ENCODE data around the gene KDM1A. TPM values are rescaled to one million over a fixed set of nuclear protein-coding genes. Genes with fewer than 3 reads are reported as not detected.

KDM1A gene
- total and polyA plus RNA-seq, 10 of the 15 experiments (the other 5 are each of a cell fraction or from before 2014, with no cell fraction given): 39.2 to 118 (median 98.9) TPM

DNA sequence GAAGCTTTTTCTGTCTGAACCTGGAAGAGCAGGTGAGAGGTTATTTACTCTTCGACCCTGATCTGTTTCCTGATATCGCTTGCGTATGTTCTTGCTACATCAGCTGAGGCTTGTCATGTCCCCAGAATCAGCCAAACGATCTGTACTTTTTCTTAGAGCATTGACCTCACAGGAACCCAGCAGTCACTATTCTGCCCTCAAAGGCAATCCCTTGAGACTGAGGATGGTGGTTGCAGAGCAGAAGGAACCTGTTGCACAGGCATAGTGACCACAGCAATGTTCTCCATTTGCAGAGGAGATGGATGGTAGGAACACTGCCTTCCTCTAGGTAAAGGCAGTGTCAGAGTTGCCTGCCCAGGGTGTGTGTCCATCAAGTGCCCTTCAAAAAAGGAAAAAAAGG, 35.3 kb upstream of the KDM1A start:
- BruUV-seq (replicated peaks): no TSS peak
- ATAC-seq (no peak), FAIRE-seq (no peak), DNase-seq (ENCODE audit: low read depth, low spot score) (no peak)
- no peaks in the 10 kb centered on the region for H4K20me1 ChIP-seq (ENCODE audit: control insufficient read depth, insufficient read depth)
- no peaks in the 10 kb centered on the region for H3K27me3 ChIP-seq (replicated peaks in 1 of 2; ENCODE audit: control insufficient read depth in 2 of 2, insufficient read depth in 2 of 2, low read length in 1 of 2)
- no peaks in the 10 kb centered on the region for H3K9me3 ChIP-seq (replicated peaks; ENCODE audit: control insufficient read depth, insufficient read depth, low read length)
- no peak overlapping the region for H2AFZ ChIP-seq (ENCODE audit: control insufficient read depth, low read depth, low read length)
- TF ChIP-seq, protein P1, sequence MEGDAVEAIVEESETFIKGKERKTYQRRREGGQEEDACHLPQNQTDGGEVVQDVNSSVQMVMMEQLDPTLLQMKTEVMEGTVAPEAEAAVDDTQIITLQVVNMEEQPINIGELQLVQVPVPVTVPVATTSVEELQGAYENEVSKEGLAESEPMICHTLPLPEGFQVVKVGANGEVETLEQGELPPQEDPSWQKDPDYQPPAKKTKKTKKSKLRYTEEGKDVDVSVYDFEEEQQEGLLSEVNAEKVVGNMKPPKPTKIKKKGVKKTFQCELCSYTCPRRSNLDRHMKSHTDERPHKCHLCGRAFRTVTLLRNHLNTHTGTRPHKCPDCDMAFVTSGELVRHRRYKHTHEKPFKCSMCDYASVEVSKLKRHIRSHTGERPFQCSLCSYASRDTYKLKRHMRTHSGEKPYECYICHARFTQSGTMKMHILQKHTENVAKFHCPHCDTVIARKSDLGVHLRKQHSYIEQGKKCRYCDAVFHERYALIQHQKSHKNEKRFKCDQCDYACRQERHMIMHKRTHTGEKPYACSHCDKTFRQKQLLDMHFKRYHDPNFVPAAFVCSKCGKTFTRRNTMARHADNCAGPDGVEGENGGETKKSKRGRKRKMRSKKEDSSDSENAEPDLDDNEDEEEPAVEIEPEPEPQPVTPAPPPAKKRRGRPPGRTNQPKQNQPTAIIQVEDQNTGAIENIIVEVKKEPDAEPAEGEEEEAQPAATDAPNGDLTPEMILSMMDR (IDR thresholded peaks at IDR 0.05 in 2 of 3, conservative IDR thresholded peaks at IDR 0.05 in 1 of 3; ENCODE audit: control insufficient read depth in 2 of 3, extremely low read depth in 1 of 3, insufficient read depth in 1 of 3, low read depth in 3 of 3, low read length in 3 of 3): no peak
- TF ChIP-seq JUNB (IDR thresholded peaks at IDR 0.05) (no peak), KLF5 (IDR thresholded peaks at IDR 0.05; ENCODE audit: partially characterized antibody) (no peak), ZNF622 (IDR thresholded peaks at IDR 0.05) (no peak), NRF1 (conservative IDR thresholded peaks at IDR 0.05; ENCODE audit: low read depth, low read length) (no peak), GATAD2B (conservative IDR thresholded peaks at IDR 0.05; ENCODE audit: low read depth) (no peak), ASH2L (IDR thresholded peaks at IDR 0.05; ENCODE audit: borderline replicate concordance, low read depth) (no peak), POLR2A (IDR thresholded peaks at IDR 0.05; ENCODE audit: low read depth, low read length) (no peak), HCFC1 (IDR thresholded peaks at IDR 0.05; ENCODE audit: low read length) (no peak), SMARCA5 (IDR thresholded peaks at IDR 0.05) (no peak), PAX5 (IDR thresholded peaks at IDR 0.05; ENCODE audit: borderline replicate concordance, low read depth, low read length) (no peak), TBL1XR1 (IDR thresholded peaks at IDR 0.05; ENCODE audit: low read depth, low read length) (no peak), TCF7 (IDR thresholded peaks at IDR 0.05; ENCODE audit: borderline replicate concordance) (no peak), YBX1 (IDR thresholded peaks at IDR 0.05) (no peak)
- TF ChIP-seq, protein P2, sequence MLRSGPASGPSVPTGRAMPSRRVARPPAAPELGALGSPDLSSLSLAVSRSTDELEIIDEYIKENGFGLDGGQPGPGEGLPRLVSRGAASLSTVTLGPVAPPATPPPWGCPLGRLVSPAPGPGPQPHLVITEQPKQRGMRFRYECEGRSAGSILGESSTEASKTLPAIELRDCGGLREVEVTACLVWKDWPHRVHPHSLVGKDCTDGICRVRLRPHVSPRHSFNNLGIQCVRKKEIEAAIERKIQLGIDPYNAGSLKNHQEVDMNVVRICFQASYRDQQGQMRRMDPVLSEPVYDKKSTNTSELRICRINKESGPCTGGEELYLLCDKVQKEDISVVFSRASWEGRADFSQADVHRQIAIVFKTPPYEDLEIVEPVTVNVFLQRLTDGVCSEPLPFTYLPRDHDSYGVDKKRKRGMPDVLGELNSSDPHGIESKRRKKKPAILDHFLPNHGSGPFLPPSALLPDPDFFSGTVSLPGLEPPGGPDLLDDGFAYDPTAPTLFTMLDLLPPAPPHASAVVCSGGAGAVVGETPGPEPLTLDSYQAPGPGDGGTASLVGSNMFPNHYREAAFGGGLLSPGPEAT (IDR thresholded peaks at IDR 0.05; ENCODE audit: low read depth): no peak
- TF ChIP-seq, protein P3, sequence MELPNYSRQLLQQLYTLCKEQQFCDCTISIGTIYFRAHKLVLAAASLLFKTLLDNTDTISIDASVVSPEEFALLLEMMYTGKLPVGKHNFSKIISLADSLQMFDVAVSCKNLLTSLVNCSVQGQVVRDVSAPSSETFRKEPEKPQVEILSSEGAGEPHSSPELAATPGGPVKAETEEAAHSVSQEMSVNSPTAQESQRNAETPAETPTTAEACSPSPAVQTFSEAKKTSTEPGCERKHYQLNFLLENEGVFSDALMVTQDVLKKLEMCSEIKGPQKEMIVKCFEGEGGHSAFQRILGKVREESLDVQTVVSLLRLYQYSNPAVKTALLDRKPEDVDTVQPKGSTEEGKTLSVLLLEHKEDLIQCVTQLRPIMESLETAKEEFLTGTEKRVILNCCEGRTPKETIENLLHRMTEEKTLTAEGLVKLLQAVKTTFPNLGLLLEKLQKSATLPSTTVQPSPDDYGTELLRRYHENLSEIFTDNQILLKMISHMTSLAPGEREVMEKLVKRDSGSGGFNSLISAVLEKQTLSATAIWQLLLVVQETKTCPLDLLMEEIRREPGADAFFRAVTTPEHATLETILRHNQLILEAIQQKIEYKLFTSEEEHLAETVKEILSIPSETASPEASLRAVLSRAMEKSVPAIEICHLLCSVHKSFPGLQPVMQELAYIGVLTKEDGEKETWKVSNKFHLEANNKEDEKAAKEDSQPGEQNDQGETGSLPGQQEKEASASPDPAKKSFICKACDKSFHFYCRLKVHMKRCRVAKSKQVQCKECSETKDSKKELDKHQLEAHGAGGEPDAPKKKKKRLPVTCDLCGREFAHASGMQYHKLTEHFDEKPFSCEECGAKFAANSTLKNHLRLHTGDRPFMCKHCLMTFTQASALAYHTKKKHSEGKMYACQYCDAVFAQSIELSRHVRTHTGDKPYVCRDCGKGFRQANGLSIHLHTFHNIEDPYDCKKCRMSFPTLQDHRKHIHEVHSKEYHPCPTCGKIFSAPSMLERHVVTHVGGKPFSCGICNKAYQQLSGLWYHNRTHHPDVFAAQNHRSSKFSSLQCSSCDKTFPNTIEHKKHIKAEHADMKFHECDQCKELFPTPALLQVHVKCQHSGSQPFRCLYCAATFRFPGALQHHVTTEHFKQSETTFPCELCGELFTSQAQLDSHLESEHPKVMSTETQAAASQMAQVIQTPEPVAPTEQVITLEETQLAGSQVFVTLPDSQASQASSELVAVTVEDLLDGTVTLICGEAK (IDR thresholded peaks at IDR 0.05; ENCODE audit: borderline replicate concordance): no peak
- TF ChIP-seq, protein P4, sequence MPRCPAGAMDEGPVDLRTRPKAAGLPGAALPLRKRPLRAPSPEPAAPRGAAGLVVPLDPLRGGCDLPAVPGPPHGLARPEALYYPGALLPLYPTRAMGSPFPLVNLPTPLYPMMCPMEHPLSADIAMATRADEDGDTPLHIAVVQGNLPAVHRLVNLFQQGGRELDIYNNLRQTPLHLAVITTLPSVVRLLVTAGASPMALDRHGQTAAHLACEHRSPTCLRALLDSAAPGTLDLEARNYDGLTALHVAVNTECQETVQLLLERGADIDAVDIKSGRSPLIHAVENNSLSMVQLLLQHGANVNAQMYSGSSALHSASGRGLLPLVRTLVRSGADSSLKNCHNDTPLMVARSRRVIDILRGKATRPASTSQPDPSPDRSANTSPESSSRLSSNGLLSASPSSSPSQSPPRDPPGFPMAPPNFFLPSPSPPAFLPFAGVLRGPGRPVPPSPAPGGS (IDR thresholded peaks at IDR 0.05; ENCODE audit: borderline replicate concordance, insufficient read depth, low read depth, low read length, poor library complexity, severe bottlenecking): no peak
- H3K4me1 ChIP-seq (ENCODE audit: control insufficient read depth, insufficient read depth, low read length): no peaks in the 10 kb centered on the region
- RAD21 ChIA-PET (ENCODE audit: unreplicated experiment): interaction anchor here (0.9 to 1.7 kb wide), 2 partner anchors 200 to 201 kb away, joined by 4 to 5 read pairs; no protein-coding TSS in a partner anchor
- no peaks in the 10 kb centered on the region for H3K36me3 ChIP-seq (ENCODE audit: control insufficient read depth in 2 of 2, insufficient read depth in 2 of 2, low read length in 1 of 2)
- no peak overlapping the region for H3K27ac ChIP-seq (ENCODE audit: control insufficient read depth, insufficient read depth)
- SMC1A ChIA-PET (ENCODE audit: uncharacterized antibody, unreplicated experiment): interaction anchor here (1.1 kb wide), 1 partner anchor 200 kb away, joined by 3 read pairs; no protein-coding TSS in a partner anchor
- no peak overlapping the region for H3K4me3 ChIP-seq
- no peak overlapping the region for H3K4me2 ChIP-seq (ENCODE audit: control insufficient read depth, insufficient read depth)
- no peak overlapping the region for H3K9ac ChIP-seq (ENCODE audit: control insufficient read depth, insufficient read depth, low read length)
- CTCF ChIA-PET: interaction anchor here (15.3 kb wide), 1 partner anchor 201 kb away, joined by 114 read pairs; no protein-coding TSS in a partner anchor
- intact Hi-C loops (cut with micrococcal nuclease; ENCODE audit: unreplicated experiment) (no loop called here), in situ Hi-C loops (cut with MboI) (no loop called here)
- POLR2A ChIA-PET: no interaction called here
- WGBS (ENCODE audit: insufficient coverage, insufficient replicate concordance, low lambda C conversion rate, missing lambda C conversion rate): 51% methylated on average over 4 of the region's 4 CpGs
- H3K79me2 ChIP-seq (ENCODE audit: control insufficient read depth, insufficient read depth, low read length): no peaks in the 10 kb centered on the region

Data from GM12878 (cell line).